Loucy (cell line): Measurements from ENCODE around the gene ARMH4.

Experiments
- EZH2phosphoT487 ChIP-seq: fragments of 200-600 bp; IDR thresholded peaks from 2 replicates; pipeline ENCODE4 v1.6.1; 2018; ENCODE audit warnings: antibody characterized with exemption, mild to moderate bottlenecking, moderate library complexity, borderline replicate concordance
- TF ChIP-seq, protein P1 (sequence below): fragments of 200-600 bp; sonication (generic); conservative IDR thresholded peaks from 2 replicates; pipeline ENCODE4 v1.5.1; 2014; ENCODE audit warnings: mild to moderate bottlenecking, antibody characterized with exemption, low read length

DNA sequence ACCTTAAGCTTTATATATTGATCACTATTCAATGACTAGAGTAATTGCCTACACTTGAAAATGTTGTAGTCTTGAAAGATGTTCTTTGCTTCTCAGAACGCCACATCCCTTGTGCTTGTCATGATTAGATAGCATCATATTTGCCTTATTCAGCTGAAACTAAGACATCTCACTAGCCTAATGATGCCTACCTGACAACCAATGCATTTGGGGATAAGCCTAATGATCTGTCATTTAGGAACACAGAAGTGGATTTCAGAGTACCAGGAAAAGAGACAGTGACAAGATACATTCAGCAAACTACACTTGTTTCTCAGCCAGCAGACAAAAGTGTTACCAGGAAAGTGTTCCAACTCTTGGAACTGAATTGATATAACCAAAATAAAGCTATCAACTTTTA is 83.7 kb downstream of the ARMH4 start:
- TF ChIP-seq, protein P1, sequence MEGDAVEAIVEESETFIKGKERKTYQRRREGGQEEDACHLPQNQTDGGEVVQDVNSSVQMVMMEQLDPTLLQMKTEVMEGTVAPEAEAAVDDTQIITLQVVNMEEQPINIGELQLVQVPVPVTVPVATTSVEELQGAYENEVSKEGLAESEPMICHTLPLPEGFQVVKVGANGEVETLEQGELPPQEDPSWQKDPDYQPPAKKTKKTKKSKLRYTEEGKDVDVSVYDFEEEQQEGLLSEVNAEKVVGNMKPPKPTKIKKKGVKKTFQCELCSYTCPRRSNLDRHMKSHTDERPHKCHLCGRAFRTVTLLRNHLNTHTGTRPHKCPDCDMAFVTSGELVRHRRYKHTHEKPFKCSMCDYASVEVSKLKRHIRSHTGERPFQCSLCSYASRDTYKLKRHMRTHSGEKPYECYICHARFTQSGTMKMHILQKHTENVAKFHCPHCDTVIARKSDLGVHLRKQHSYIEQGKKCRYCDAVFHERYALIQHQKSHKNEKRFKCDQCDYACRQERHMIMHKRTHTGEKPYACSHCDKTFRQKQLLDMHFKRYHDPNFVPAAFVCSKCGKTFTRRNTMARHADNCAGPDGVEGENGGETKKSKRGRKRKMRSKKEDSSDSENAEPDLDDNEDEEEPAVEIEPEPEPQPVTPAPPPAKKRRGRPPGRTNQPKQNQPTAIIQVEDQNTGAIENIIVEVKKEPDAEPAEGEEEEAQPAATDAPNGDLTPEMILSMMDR, result no peak
- TF ChIP-seq EZH2phosphoT487, result no peak
